GM13977 (cell line): ENCODE measurements around the gene OTUD6A.

Experiments
- DNase-seq: peaks from one replicate; pipeline ENCODE4 v3.0.0; 2012; ENCODE audit warnings: low spot score
- in situ Hi-C: fragments of 300-500 bp; cut with MboI; formaldehyde crosslinking; loops from one replicate; pipeline ENCODE4 v1.12.0; 2022; ENCODE audit warnings: low sequenced_read_pairs, low pct_unique_long_range_greater_than_20kb, mixed read lengths, inconsistent platforms; ENCODE audit not compliant: unreplicated experiment
- TF ChIP-seq, protein P1 (sequence below): IDR thresholded peaks from 2 replicates; pipeline ENCODE4 v1.5.1; 2012; ENCODE audit warnings: mild to moderate bottlenecking, control low read depth; ENCODE audit not compliant: insufficient read depth; ENCODE audit errors: extremely low read depth, missing control alignments

OTUD6A gene

GRCh38 chrX:70062076-70062475 lies at the start of gene OTUD6A:
OTUD6A (plus strand) TSS chrX:70062457; CDS start chrX:70062525, 68 bp downstream.
- TF ChIP-seq, protein P1, sequence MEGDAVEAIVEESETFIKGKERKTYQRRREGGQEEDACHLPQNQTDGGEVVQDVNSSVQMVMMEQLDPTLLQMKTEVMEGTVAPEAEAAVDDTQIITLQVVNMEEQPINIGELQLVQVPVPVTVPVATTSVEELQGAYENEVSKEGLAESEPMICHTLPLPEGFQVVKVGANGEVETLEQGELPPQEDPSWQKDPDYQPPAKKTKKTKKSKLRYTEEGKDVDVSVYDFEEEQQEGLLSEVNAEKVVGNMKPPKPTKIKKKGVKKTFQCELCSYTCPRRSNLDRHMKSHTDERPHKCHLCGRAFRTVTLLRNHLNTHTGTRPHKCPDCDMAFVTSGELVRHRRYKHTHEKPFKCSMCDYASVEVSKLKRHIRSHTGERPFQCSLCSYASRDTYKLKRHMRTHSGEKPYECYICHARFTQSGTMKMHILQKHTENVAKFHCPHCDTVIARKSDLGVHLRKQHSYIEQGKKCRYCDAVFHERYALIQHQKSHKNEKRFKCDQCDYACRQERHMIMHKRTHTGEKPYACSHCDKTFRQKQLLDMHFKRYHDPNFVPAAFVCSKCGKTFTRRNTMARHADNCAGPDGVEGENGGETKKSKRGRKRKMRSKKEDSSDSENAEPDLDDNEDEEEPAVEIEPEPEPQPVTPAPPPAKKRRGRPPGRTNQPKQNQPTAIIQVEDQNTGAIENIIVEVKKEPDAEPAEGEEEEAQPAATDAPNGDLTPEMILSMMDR = no peak
- in situ Hi-C loops = no loop called here
- no peak for DNase-seq

DNA sequence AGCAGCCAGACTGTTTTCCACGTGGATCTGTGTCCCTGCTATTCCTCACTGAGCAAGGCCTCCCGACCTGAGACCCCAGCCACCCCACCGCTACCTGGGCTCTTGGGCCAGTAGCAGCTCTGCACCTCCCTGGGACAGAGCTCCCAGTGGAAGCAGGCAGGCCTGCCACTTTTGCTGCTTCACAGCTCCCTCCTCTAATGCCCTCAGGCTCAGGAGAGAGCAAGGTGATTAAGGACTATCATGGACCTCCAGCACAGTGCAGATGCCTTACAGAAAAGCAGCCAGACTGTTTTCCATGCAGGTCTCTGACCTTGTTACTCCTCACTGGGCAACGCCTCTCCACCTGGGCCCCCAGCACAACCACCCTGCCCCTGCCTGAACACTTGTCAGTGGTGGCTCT lies 49.5 kb upstream of the OTUD6A start:
- in situ Hi-C loops = no loop called here
- DNase-seq = no peak
- TF ChIP-seq, protein P1 = no peak

DNA sequence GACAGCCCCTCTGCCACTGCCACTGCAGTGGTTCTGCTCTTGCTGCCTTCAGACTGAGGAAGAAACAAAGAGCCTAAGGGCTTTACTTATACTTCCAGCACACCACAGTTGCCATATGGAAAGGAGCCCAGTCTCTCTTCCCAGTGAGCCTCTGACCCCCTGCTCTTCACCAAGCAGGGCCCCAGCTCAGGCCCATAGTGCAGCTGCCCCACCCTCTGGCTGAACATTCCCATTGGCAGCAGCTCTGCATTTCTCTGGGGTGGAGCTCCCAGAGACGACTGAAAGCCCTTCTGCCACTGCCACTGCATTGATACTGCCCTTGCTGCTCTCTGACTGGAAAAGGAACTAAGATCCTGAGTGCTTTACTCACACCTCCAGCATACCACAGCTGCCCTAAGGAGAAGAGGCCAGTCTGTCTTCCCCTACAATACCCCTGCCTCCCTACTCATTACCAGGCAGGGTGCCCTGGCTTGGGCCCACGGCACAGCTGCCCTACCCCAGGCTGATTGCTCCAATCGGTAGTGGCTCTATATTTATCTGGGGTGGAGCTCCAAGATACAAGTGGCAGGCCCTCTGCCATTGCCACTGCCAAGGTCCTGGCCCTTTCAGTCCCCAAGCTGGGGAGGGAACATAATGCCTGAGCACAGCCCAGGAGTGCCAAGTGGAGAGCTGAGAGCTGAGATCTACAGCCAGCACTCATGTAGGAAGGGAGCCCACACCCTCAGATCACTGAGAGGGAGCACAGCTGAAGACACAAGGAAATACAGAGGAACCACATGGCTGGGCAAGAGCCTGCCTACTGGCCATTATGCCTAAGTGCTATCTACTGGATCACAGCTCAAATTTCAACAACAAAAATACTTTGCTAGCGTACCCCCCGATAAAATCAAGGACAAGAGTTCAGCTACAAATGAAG lies 48.5 kb upstream of the OTUD6A start:
- in situ Hi-C loops = no loop called here
- no peak for DNase-seq
- TF ChIP-seq, protein P1 = no peak

- DNase-seq = no peak
- in situ Hi-C loops = no loop called here
- TF ChIP-seq, protein P1 = no peak
These were observed 45.7 kb upstream of the OTUD6A start for GRCh38 chrX:70016513-70016912.

DNA sequence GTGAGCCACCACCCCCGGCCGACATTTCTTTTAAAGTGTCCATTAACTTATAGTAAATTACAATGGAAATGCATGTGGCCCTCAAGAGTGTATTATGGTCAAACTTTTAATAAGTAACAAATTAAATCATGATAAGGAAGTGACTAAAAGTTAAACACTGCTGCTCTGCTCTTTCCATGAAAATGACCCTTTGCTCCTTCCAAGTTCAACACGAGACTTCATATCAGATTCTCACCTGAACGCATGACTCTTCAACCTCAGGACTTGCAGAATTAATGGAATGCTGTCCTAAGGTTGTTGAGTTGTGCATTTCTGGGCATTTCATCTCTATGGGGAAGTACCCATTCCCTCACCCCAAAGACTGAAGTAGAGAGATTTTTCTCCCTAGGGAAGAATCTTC lies 39.6 kb upstream of the OTUD6A start:
- TF ChIP-seq, protein P1 = no peak
- no peak for DNase-seq
- in situ Hi-C loops = no loop called here

GRCh38 chrX:70025464-70025863 lies 36.8 kb upstream of the OTUD6A start:
- in situ Hi-C loops = loop anchor here (25.0 kb wide), 1 partner anchor 488 kb away; no protein-coding TSS in a partner anchor
- TF ChIP-seq, protein P1 = no peak
- DNase-seq = no peak
